Gastrocnemius medialis (tissue), 4 donors: ENCODE data around the gene CKAP5.

ENCODE experiments used
- POLR2A ChIP-seq, 2 donors: fragments of 450-650 bp; IDR thresholded peaks; one replicate each; pipeline ENCODE4 v1.6.1; 2017; ENCODE audit warnings: antibody characterized with exemption in 2 of 2, mild to moderate bottlenecking in 2 of 2, moderate library complexity in 2 of 2
- TF ChIP-seq, protein P1 (sequence below), 5 experiments: fragments of 450-650 bp in 3 of 5; fragments of 200-600 bp in 2 of 5; sonication (generic) in 2 of 5; IDR thresholded peaks in 4 of 5; conservative IDR thresholded peaks in 1 of 5; 1 replicate in 4 of 5; 2 replicates in 1 of 5; pipeline ENCODE4 v1.5.1; 2016 to 2019; ENCODE audit warnings: antibody characterized with exemption in 5 of 5, mild to moderate bottlenecking in 3 of 5, moderate library complexity in 3 of 5

DNA sequence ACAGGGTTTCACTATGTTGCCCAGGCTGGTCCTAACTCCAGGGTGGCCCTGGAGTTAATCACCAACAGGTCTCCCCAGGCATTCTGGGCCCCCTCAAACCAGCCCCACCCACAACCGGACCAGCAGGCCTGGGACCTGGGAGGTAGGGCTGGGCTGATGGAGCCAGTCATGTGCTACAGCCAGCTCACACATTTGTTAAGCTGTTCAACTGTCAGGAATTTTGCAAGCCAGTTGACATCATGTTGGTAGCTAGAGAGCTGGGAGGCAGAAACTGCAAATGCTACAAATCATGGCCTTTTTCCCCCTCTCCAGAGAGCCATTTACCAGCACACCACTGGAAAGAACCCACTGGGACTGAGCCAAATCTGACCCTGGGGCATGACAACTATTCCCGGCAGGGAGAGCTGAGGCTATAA lies 152.5 kb downstream of the CKAP5 start:
- TF ChIP-seq, protein P1, sequence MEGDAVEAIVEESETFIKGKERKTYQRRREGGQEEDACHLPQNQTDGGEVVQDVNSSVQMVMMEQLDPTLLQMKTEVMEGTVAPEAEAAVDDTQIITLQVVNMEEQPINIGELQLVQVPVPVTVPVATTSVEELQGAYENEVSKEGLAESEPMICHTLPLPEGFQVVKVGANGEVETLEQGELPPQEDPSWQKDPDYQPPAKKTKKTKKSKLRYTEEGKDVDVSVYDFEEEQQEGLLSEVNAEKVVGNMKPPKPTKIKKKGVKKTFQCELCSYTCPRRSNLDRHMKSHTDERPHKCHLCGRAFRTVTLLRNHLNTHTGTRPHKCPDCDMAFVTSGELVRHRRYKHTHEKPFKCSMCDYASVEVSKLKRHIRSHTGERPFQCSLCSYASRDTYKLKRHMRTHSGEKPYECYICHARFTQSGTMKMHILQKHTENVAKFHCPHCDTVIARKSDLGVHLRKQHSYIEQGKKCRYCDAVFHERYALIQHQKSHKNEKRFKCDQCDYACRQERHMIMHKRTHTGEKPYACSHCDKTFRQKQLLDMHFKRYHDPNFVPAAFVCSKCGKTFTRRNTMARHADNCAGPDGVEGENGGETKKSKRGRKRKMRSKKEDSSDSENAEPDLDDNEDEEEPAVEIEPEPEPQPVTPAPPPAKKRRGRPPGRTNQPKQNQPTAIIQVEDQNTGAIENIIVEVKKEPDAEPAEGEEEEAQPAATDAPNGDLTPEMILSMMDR (IDR thresholded peaks at IDR 0.05 in 4 of 5, conservative IDR thresholded peaks at IDR 0.05 in 1 of 5): no peak
- TF ChIP-seq POLR2A (IDR thresholded peaks at IDR 0.05): no peak
